NCI-H524 (cell line): Measurements from ENCODE around the gene RMDN2.

Experiments
- DNase-seq, 2 experiments: peaks; one replicate each; lab custom pipeline; 2025; lab: John Stamatoyannopoulos, UW

RMDN2 gene

GRCh38 chr2:37925063-37925897, at the start of gene RMDN2:
Gene RMDN2, plus strand, starts transcription at chr2:37925287. Its CDS starts 3,991 bp downstream, at chr2:37929278.
- peak; percentile 86 to 92 for DNase-seq

GRCh38 chr2:37875403-37875906, 49.6 kb upstream of the RMDN2 start:
- DNase-seq, result no peak

GRCh38 chr2:37876227-37876626, 48.9 kb upstream of the RMDN2 start:
- DNase-seq, result no peak

GRCh38 chr2:37877457-37878315, 47.4 kb upstream of the RMDN2 start:
- peak; percentile 14 to 67 for DNase-seq

GRCh38 chr2:37878536-37878935, 46.6 kb upstream of the RMDN2 start:
- no peak for DNase-seq

GRCh38 chr2:37880551-37880950, 44.5 kb upstream of the RMDN2 start:
- no peak for DNase-seq

GRCh38 chr2:37881397-37881796, 43.7 kb upstream of the RMDN2 start:
- peak in 1 of 2 experiments; percentile 10 for DNase-seq

GRCh38 chr2:37882036-37882435, 43.1 kb upstream of the RMDN2 start:
- DNase-seq, result no peak

GRCh38 chr2:37883518-37883917, 41.6 kb upstream of the RMDN2 start:
- no peak for DNase-seq

GRCh38 chr2:37885329-37885993, 39.6 kb upstream of the RMDN2 start:
- DNase-seq, result no peak

- DNase-seq, result no peak
Measured at GRCh38 chr2:37886745-37887144, 38.3 kb upstream of the RMDN2 start.

- no peak for DNase-seq
Measured at GRCh38 chr2:37887286-37887685, 37.8 kb upstream of the RMDN2 start.

- peak; percentile 11 to 72 for DNase-seq
Measured at GRCh38 chr2:37890893-37891495, 34.1 kb upstream of the RMDN2 start.

- no peak for DNase-seq
Measured at GRCh38 chr2:37891846-37892435, 33.1 kb upstream of the RMDN2 start.

- no peak for DNase-seq
Measured at GRCh38 chr2:37892436-37893114, 32.5 kb upstream of the RMDN2 start.

GRCh38 chr2:37893327-37893726, 31.8 kb upstream of the RMDN2 start:
- no peak for DNase-seq

GRCh38 chr2:37894047-37894446, 31.0 kb upstream of the RMDN2 start:
- peak; percentile 67 to 89 for DNase-seq

- no peak for DNase-seq
Measured at GRCh38 chr2:37894601-37895000, 30.5 kb upstream of the RMDN2 start.

- no peak for DNase-seq
Measured at GRCh38 chr2:37895140-37895539, 29.9 kb upstream of the RMDN2 start.

GRCh38 chr2:37896319-37896718, 28.8 kb upstream of the RMDN2 start:
- peak in 1 of 2 experiments; percentile 21 for DNase-seq

GRCh38 chr2:37897511-37897910, 27.6 kb upstream of the RMDN2 start:
- DNase-seq, result no peak
